GM12875 (cell line): ENCODE data around the gene USP48.

Experiments
- H3K4me3 ChIP-seq: one replicate; pipeline ENCODE4 v1.5.1; 2011; ENCODE audit warnings: low read depth, low read length, control low read depth
- TF ChIP-seq, protein P1 (sequence below): IDR thresholded peaks from 2 replicates; pipeline ENCODE4 v1.5.1; 2011; ENCODE audit warnings: low read depth, mild to moderate bottlenecking, control low read depth, inconsistent platforms, low read length, moderate library complexity, borderline replicate concordance; ENCODE audit not compliant: insufficient read depth

Gene USP48

DNA sequence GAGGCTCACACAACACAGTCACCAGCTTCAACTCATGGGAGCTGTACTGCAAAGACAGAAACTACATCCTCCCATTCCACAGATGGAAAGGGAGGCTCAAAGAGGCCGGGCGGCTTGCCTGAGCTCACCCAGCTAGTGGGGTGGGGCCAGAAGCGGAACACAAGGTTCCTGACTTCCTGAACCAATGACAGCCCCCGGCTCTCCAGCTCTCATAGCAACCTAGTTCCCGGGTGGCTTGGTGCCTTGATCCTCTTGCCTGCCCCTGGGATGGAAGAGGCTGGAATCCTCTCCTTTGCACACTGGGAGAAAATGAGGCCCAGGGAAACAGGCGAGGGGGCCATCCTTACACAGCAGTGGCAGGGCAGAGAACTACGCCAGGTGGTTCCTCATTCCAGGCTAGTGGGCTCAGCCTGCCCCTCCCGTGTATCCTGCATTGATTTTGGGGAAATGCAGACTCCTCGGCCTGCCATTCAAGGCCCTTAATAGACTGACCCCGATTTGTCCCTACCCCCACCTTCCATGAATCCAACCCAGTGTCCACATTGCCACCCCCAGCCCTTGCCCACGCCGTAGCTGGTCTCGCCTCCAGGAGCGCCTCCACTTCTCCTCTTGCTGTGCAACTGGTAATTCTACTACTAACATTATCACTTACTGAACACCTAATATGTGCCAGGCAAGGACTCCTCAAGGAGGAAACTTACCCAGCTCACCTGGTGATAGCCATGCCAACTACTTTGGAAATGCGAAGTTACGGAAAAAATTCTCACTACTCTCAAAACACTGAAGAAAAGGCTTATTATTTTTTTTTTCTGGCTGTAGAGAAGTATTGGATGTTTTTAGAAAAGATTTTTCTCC is 118.8 kb downstream of the USP48 start:
- H3K4me3 ChIP-seq = no peak overlapping the region
- TF ChIP-seq, protein P1, sequence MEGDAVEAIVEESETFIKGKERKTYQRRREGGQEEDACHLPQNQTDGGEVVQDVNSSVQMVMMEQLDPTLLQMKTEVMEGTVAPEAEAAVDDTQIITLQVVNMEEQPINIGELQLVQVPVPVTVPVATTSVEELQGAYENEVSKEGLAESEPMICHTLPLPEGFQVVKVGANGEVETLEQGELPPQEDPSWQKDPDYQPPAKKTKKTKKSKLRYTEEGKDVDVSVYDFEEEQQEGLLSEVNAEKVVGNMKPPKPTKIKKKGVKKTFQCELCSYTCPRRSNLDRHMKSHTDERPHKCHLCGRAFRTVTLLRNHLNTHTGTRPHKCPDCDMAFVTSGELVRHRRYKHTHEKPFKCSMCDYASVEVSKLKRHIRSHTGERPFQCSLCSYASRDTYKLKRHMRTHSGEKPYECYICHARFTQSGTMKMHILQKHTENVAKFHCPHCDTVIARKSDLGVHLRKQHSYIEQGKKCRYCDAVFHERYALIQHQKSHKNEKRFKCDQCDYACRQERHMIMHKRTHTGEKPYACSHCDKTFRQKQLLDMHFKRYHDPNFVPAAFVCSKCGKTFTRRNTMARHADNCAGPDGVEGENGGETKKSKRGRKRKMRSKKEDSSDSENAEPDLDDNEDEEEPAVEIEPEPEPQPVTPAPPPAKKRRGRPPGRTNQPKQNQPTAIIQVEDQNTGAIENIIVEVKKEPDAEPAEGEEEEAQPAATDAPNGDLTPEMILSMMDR = no peak

GRCh38 chr1:21663248-21663950 is 119.5 kb downstream of the USP48 start:
- TF ChIP-seq, protein P1 = no peak
- no peak overlapping the region for H3K4me3 ChIP-seq

- TF ChIP-seq, protein P1 = no peak
- no peak overlapping the region for H3K4me3 ChIP-seq
These were observed 120.3 kb downstream of the USP48 start for GRCh38 chr1:21662426-21663247.

DNA sequence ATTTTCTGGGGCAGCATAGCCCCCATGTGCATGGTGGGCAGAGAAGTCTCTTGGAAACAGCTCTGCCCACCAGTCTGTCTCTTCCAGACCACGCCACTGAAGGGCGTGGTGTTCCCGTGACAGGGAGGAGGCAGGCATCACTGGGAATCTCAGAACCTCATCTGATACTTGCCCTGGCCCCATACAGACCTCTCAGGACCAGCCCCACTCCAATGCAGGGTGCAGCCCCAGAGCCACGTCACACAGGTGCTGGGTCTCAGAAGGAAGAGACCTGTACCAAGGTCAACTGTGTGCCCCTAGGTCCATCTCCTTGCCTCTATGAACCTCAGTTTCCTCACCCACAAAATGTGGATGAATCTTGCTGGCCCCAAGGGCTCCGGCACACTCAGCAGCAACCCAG is 121.1 kb downstream of the USP48 start:
- H3K4me3 ChIP-seq = no peak overlapping the region
- TF ChIP-seq, protein P1 = no peak

GRCh38 chr1:21659924-21660326 is 123.0 kb downstream of the USP48 start:
- no peak overlapping the region for H3K4me3 ChIP-seq
- TF ChIP-seq, protein P1 = no peak

- TF ChIP-seq, protein P1 = peak; percentile 89
- H3K4me3 ChIP-seq = no peak overlapping the region
These were observed 123.6 kb downstream of the USP48 start for GRCh38 chr1:21659099-21659923.
